GM21367 (cell line): Measurements from ENCODE around the gene CPLANE2.
A peak's percentile ranks its signal among the peaks of the same experiment; 100 is the strongest.
"Not testable (repeated sequence)": the region's sequence is repeated elsewhere in the genome, so short reads cannot be mapped to it uniquely, and the experiment has no call there.

Source experiments
- ATAC-seq: cut with Tn5 transposase; IDR thresholded peaks from one replicate; pipeline ENCODE4 v1.9.1; 2021; ENCODE audit not compliant: unreplicated experiment

CPLANE2 gene

GRCh38 chr1:16236511-16237342 is at the start of gene CPLANE2:
Gene CPLANE2 (minus strand): TSS chr1:16237183. CDS start chr1:16236742, 441 bp downstream.
- peak; percentile 63 for ATAC-seq

- no peak for ATAC-seq
Observed at GRCh38 chr1:16286122-16286521, 49.1 kb upstream of the CPLANE2 start.

- ATAC-seq = no peak
Observed at GRCh38 chr1:16281765-16282164, 44.8 kb upstream of the CPLANE2 start.

- no peak for ATAC-seq
Observed at GRCh38 chr1:16279186-16279585, 42.2 kb upstream of the CPLANE2 start.

- no peak for ATAC-seq
Observed at GRCh38 chr1:16276302-16277030, 39.5 kb upstream of the CPLANE2 start.

GRCh38 chr1:16275591-16275990 is 38.6 kb upstream of the CPLANE2 start:
- no peak for ATAC-seq

GRCh38 chr1:16267690-16268180 is 30.8 kb upstream of the CPLANE2 start:
- ATAC-seq = no peak

- ATAC-seq = no peak
Observed at GRCh38 chr1:16266411-16267118, 29.6 kb upstream of the CPLANE2 start.

GRCh38 chr1:16262067-16262466 is 25.1 kb upstream of the CPLANE2 start:
- ATAC-seq = no peak

- ATAC-seq = no peak
Observed at GRCh38 chr1:16260814-16261213, 23.8 kb upstream of the CPLANE2 start.

- ATAC-seq = no peak
Observed at GRCh38 chr1:16258591-16259135, 21.7 kb upstream of the CPLANE2 start.

- ATAC-seq = no peak
Observed at GRCh38 chr1:16257968-16258367, 21.0 kb upstream of the CPLANE2 start.

- ATAC-seq = not testable (repeated sequence)
Observed at GRCh38 chr1:16257556-16257955, 20.6 kb upstream of the CPLANE2 start.

GRCh38 chr1:16256478-16256877 is 19.5 kb upstream of the CPLANE2 start:
- no peak for ATAC-seq

- no peak for ATAC-seq
Observed at GRCh38 chr1:16254263-16254928, 17.4 kb upstream of the CPLANE2 start.

- ATAC-seq = no peak
Observed at GRCh38 chr1:16253332-16253922, 16.4 kb upstream of the CPLANE2 start.

- ATAC-seq = no peak
Observed at GRCh38 chr1:16252912-16253311, 15.9 kb upstream of the CPLANE2 start.

- ATAC-seq = no peak
Observed at GRCh38 chr1:16251381-16251780, 14.4 kb upstream of the CPLANE2 start.

GRCh38 chr1:16250524-16251251 is 13.7 kb upstream of the CPLANE2 start:
- no peak for ATAC-seq
